CD4-positive, alpha-beta T cell (primary cell): Measurements from ENCODE around the gene KLF13. TPM values are rescaled to one million over a fixed set of nuclear protein-coding genes. Genes with fewer than 3 reads are reported as not detected.

Source experiments
- ATAC-seq: fragments of 200-7000 bp; cut with Tn5 transposase; one replicate; pipeline ENCODE4 v1.10.0; 2022; ENCODE audit warnings: mild to moderate bottlenecking; ENCODE audit not compliant: poor library complexity
- CTCF ChIA-PET: fragments of 350-600 bp; sonication (Branson Sonifier 250); formaldehyde crosslinking; loops from one replicate; lab custom pipeline; 2021; ENCODE audit warnings: antibody characterized with exemption, inconsistent platforms; lab: Charles Lee
- POLR2A ChIA-PET: fragments of 350-600 bp; sonication (Branson Sonifier 250); formaldehyde crosslinking; loops from one replicate; lab custom pipeline; 2021; ENCODE audit warnings: antibody characterized with exemption, inconsistent platforms; lab: Charles Lee
- DNase-seq, 14 experiments: peaks; one replicate each; pipeline ENCODE4 v3.0.0-alpha.2; 2013 to 2020; ENCODE audit warnings: mixed read lengths in 2 of 14
- H3K27ac ChIP-seq, 2 donors: one replicate each; pipeline versions ENCODE4 v1.5.1 to v1.7.0; 2013; ENCODE audit warnings: low read length in 2 of 2, low read depth in 1 of 2, mild to moderate bottlenecking in 1 of 2
- H3K27me3 ChIP-seq, 2 experiments: 1 replicate in 1 of 2; 2 replicates in 1 of 2; pipeline versions ENCODE4 v1.6.1 to v1.7.0; 2013; ENCODE audit warnings: low read length in 2 of 2, control low read depth in 1 of 2, mild to moderate bottlenecking in 1 of 2, moderate library complexity in 1 of 2; ENCODE audit not compliant: insufficient read depth in 2 of 2, control insufficient read depth in 1 of 2
- H3K36me3 ChIP-seq: one replicate; pipeline ENCODE4 v1.6.1; 2013; ENCODE audit warnings: low read length, control low read depth; ENCODE audit not compliant: insufficient read depth
- H3K4me1 ChIP-seq: one replicate; pipeline ENCODE4 v1.6.1; 2013; ENCODE audit warnings: low read length, control low read depth; ENCODE audit not compliant: insufficient read depth
- H3K4me3 ChIP-seq: one replicate; pipeline ENCODE4 v1.5.1; 2013; ENCODE audit warnings: mild to moderate bottlenecking, low read length, moderate library complexity
- H3K9me3 ChIP-seq, 2 experiments: 1 replicate in 1 of 2; 2 replicates in 1 of 2; pipeline versions ENCODE4 v1.6.1 to v1.7.0; 2013; ENCODE audit warnings: low read length in 2 of 2, mild to moderate bottlenecking in 2 of 2, control low read depth in 1 of 2, moderate library complexity in 1 of 2; ENCODE audit not compliant: control insufficient read depth in 1 of 2, insufficient read depth in 1 of 2
- H3K27ac Mint-ChIP-seq: one replicate; pipeline ENCODE4 v1.8.0; 2020; ENCODE audit warnings: mixed read lengths
- H3K27me3 Mint-ChIP-seq: one replicate; pipeline ENCODE4 v1.8.0; 2021; ENCODE audit warnings: mixed read lengths
- H3K36me3 Mint-ChIP-seq: one replicate; pipeline ENCODE4 v1.8.0; 2021; ENCODE audit warnings: low read depth, mixed read lengths
- H3K4me1 Mint-ChIP-seq: one replicate; pipeline ENCODE4 v1.8.0; 2021; ENCODE audit warnings: low read depth, mixed read lengths
- H3K4me3 Mint-ChIP-seq: one replicate; pipeline ENCODE4 v1.8.0; 2020; ENCODE audit warnings: mild to moderate bottlenecking, mixed read lengths
- H3K9me3 Mint-ChIP-seq: one replicate; pipeline ENCODE4 v1.8.0; 2020; ENCODE audit warnings: mixed read lengths
- intact Hi-C, 2 experiments: fragments of 100-400 bp; cut with DNase I in 1 of 2; cut with micrococcal nuclease in 1 of 2; formaldehyde crosslinking; loops; one replicate each; pipeline versions ENCODE4 v1.15.1 to v1.9.0; 2023 to 2025; cut with DNase I, micrococcal nuclease
- total RNA-seq, 174 experiments: library from RNA in 2 of 174; stranded (reverse) in 2 of 174; gene quantifications; one replicate each; pipeline ENCODE4 v1.2.3 and lab custom pipeline; 2021 to 2026
- TF ChIP-seq, protein P1 (sequence below): fragments of 200-600 bp; IDR thresholded peaks from one replicate; pipeline ENCODE4 v1.8.0; 2022; ENCODE audit warnings: antibody characterized with exemption, mild to moderate bottlenecking

KLF13 gene
- total RNA-seq, 2 experiments from 2014 or later = 284 to 308 TPM

DNA sequence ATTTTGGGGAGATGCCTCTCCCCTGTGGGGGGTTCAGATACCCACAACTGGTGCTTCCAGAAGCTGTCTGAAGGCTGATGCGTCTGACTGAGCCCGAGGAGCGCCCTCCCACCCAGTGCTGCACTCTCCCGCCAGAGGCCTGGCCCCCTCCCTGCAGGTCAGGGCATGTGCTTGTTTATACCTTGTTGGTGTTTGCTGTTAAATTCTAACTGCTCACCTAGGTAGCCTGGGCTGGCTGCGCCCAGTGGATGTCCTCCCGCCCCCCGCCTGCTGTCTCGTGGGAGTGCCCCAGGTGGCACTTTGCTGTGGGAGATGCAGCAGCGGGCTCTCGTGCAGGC, 12.9 kb downstream of the KLF13 start:
- H3K27ac Mint-ChIP-seq = peak overlapping the region; percentile 80
- CTCF ChIA-PET = interaction anchor here (1.3 kb wide), 1 partner anchor 26 kb away, joined by 3 read pairs; no protein-coding TSS in a partner anchor

DNA sequence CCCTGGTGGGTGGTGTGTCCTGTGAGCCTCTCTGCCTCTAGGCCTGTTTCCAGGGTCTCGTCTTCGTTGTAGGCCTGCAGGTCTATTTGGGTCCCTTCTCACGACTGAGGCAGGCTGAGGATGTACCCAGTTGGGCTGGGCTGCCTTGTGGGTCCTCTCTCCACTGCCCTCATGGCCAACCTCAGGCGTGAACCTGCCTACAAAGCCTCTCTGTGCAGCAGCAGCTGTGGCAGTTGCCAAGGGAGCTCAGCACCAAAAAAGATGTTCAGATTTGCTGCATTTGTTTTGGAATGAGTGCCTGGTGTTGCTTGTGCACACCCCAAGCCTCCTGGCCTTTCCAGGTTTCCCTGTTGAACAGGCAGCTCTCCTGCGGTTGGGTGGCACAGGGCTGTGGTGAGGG, 13.4 kb downstream of the KLF13 start:
- H3K4me1 Mint-ChIP-seq = peaks cover 100% of the 10 kb centered on the region
- Histone ChIP-seq H3K36me3 (peaks cover 25% of the 10 kb centered on the region), H3K4me3 (no peak overlapping the region), H3K9me3 (no peaks in the 10 kb centered on the region), H3K27me3 (no peaks in the 10 kb centered on the region), H3K4me1 (peaks cover 100% of the 10 kb centered on the region), H3K27ac (peak overlapping the region; percentile 68 to 86)
- peaks cover 50% of the 10 kb centered on the region for H3K36me3 Mint-ChIP-seq
- ATAC-seq = no peak
- H3K27ac Mint-ChIP-seq = peak overlapping the region; percentile 90
- ChIA-PET POLR2A (interaction anchor here (0.7 to 1.5 kb wide), 6 partner anchors 11 to 94 kb away, joined by 3 to 11 read pairs (median 4); partner anchors contain the start of gene KLF13), CTCF (interaction anchor here (1.0 to 1.9 kb wide), 3 partner anchors 18 to 95 kb away, joined by 3 to 5 read pairs (median 3); no protein-coding TSS in a partner anchor)
- intact Hi-C loops = loop anchor here in 1 of 2 experiments (5.0 kb wide), 1 partner anchor 52 kb away; no protein-coding TSS in a partner anchor
- TF ChIP-seq, protein P1, sequence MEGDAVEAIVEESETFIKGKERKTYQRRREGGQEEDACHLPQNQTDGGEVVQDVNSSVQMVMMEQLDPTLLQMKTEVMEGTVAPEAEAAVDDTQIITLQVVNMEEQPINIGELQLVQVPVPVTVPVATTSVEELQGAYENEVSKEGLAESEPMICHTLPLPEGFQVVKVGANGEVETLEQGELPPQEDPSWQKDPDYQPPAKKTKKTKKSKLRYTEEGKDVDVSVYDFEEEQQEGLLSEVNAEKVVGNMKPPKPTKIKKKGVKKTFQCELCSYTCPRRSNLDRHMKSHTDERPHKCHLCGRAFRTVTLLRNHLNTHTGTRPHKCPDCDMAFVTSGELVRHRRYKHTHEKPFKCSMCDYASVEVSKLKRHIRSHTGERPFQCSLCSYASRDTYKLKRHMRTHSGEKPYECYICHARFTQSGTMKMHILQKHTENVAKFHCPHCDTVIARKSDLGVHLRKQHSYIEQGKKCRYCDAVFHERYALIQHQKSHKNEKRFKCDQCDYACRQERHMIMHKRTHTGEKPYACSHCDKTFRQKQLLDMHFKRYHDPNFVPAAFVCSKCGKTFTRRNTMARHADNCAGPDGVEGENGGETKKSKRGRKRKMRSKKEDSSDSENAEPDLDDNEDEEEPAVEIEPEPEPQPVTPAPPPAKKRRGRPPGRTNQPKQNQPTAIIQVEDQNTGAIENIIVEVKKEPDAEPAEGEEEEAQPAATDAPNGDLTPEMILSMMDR = no peak
- H3K27me3 Mint-ChIP-seq = no peaks in the 10 kb centered on the region
- no peaks in the 10 kb centered on the region for H3K9me3 Mint-ChIP-seq
- no peak for DNase-seq
- H3K4me3 Mint-ChIP-seq = peak overlapping the region; percentile 85

More for the DNA sequence above, 12.9 kb downstream of the KLF13 start:
- ATAC-seq (no peak), DNase-seq (peak in 1 of 14 experiments; percentile 37)
- TF ChIP-seq, protein P1 = no peak
- H3K27me3 ChIP-seq = no peaks in the 10 kb centered on the region
- peak overlapping the region; percentile 56 for H3K4me3 Mint-ChIP-seq
- intact Hi-C loops = no loop called here
- no peaks in the 10 kb centered on the region for H3K9me3 ChIP-seq
- peaks cover 55% of the 10 kb centered on the region for H3K36me3 Mint-ChIP-seq
- peaks cover 100% of the 10 kb centered on the region for H3K4me1 ChIP-seq
- H3K27me3 Mint-ChIP-seq = no peaks in the 10 kb centered on the region
- H3K36me3 ChIP-seq = peaks cover 25% of the 10 kb centered on the region
- H3K4me1 Mint-ChIP-seq = peaks cover 100% of the 10 kb centered on the region
- no peak overlapping the region for H3K4me3 ChIP-seq
- POLR2A ChIA-PET = interaction anchor here (1.3 to 2.1 kb wide), 3 partner anchors 10 to 22 kb away, joined by 4 to 11 read pairs (median 10); partner anchors contain the start of gene KLF13
- H3K9me3 Mint-ChIP-seq = no peaks in the 10 kb centered on the region
- peak overlapping the region; percentile 68 to 86 for H3K27ac ChIP-seq

DNA sequence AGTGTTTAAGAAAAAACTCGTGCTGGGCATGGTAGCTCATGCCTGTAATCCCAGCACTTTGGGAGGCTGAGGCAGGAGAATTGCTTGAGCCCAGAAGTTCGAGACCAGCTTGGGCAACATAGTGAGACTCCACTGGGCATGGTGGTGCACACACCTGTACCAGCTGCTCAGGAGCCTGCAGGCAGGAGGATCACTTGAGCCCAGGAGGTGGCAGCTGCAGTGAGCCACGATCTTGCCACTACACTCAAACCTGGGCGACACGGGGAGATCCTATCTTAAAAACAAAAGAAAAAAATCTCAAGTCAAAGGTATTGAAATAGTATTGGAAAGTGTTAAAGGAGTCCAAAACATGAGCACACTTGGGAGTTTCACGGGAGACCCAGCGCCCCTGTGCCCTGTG, 14.0 kb downstream of the KLF13 start:
- peak overlapping the region; percentile 90 for H3K27ac Mint-ChIP-seq
- TF ChIP-seq, protein P1 = no peak
- H3K27me3 Mint-ChIP-seq = no peaks in the 10 kb centered on the region
- Histone ChIP-seq H3K27me3 (no peaks in the 10 kb centered on the region), H3K27ac (peak overlapping the region; percentile 61 to 86), H3K9me3 (no peaks in the 10 kb centered on the region), H3K4me1 (peaks cover 100% of the 10 kb centered on the region), H3K36me3 (peaks cover 23% of the 10 kb centered on the region), H3K4me3 (no peak overlapping the region)
- no peaks in the 10 kb centered on the region for H3K9me3 Mint-ChIP-seq
- peaks cover 44% of the 10 kb centered on the region for H3K36me3 Mint-ChIP-seq
- ATAC-seq (no peak), DNase-seq (peak in 1 of 14 experiments; percentile 42)
- ChIA-PET CTCF (interaction anchor here (0.8 to 1.9 kb wide), 4 partner anchors 17 to 148 kb away, joined by 3 to 5 read pairs (median 4); no protein-coding TSS in a partner anchor), POLR2A (interaction anchor here (0.7 to 1.5 kb wide), 7 partner anchors 11 to 94 kb away, joined by 3 to 11 read pairs (median 3); partner anchors contain the start of gene KLF13)
- intact Hi-C loops = loop anchor here in 1 of 2 experiments (5.0 kb wide), 1 partner anchor 52 kb away; no protein-coding TSS in a partner anchor
- H3K4me3 Mint-ChIP-seq = peak overlapping the region; percentile 85
- peaks cover 100% of the 10 kb centered on the region for H3K4me1 Mint-ChIP-seq
